GM18511 (cell line): Measurements from ENCODE around the gene ZRANB3.
"Not testable (repeated sequence)": the region's sequence is repeated elsewhere in the genome, so short reads cannot be mapped to it uniquely, and the experiment has no call there.

ENCODE experiments used
- ATAC-seq: cut with Tn5 transposase; IDR thresholded peaks from one replicate; pipeline ENCODE4 v1.9.1; 2021; ENCODE audit warnings: mild to moderate bottlenecking, moderate library complexity; ENCODE audit not compliant: unreplicated experiment

ZRANB3 gene

DNA sequence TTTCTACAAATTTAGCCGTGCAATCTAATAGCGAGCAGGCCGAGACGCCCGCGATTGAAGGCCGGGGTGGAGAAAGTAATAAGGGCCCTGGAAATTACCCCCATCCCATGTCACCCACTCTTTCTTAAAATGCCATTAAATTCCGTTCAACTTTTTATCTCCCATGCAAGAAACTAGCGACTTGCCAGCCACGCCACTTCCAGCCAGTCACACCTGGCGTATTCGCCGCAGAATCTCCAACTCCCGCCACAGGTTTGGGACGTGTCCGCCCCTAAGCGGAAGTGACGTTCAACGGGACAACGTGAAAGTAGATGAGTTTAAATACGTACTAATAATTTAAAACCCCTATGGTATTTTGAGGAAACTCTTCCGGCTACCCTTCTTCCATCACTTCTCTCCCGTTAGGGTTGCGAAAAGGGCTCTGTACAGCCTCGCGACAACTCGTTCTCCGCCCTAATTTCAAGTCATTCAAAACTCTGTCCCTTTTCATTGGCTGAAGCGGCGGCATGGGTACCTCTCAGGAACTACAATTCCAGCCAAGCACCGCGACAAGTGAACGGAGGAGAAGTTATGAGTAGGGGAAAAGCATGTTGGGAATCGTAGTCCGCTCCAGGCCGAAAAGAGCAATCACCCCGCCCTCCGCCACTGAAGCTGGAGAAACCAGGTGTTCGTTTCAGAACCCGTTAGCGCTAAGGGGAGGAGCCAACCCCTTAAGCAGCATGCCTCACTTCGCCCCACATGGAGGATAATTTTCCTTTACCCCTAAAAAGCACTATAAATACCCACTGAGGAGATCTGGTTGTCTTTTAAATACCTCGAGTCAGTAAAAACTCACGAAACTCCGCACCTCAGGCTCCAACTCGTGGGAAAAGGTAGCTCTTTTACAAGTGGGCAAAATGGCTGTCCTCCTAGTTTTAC lies at the start of gene ZRANB3:
ZRANB3 (minus strand) TSS at position 906 of the 918 bp plus-strand sequence.
- ATAC-seq = peak; percentile 73

DNA sequence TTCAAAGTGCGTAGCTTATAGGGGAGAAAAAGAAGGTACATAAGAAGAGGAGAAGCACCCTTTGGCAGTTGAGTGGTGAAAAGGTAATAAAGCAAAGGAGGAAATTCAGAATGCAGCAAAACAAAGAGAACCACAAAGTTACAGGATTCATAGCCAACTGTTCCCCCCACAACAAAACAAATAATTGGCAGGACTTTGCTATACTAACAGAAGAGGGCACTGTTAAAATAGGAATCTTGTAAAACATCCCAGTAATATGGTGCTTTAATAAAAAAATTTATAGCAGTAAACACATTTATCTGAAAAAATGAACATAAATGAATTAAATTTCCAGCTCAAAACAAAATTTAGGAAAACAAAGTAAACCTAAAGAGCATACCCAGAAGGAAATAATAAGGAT lies 42.6 kb upstream of the ZRANB3 start:
- ATAC-seq = no peak

DNA sequence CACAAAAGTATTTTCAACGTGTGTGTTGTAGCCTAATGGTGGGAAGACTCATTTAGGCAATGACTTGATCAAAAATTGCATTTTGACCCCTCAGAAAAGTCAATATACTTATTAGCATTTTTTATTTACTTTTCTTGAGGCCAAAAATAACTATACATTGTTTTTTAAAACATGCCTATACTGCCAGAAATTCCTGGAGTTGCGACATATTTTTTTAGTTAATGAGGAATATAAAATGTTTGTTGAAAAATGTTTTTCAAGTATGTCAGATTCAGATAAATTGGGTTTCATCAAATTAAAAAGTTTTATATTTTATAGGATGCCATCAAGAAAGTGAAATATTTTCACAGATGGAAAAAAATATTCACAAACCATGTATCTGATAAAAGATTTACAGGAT lies 39.9 kb upstream of the ZRANB3 start:
- ATAC-seq = no peak

DNA sequence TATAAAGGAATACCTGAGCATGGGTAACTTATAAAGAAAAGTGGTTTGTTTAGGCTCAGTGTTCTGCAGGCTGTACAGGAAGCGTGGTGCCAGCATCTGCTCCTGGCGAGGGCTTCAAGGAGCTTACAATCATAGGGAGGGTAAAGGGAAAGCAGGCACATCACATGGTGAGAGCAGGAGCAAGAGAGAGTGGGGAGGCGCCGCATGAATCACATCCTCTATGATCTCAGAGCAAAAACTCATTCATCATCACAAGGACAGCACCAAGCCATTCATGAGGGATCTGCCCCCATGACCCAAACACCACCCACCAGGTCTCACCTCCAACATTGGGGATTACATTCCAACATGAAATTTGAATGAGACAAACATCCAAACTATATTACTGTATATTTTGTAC lies 32.8 kb upstream of the ZRANB3 start:
- ATAC-seq = no peak

DNA sequence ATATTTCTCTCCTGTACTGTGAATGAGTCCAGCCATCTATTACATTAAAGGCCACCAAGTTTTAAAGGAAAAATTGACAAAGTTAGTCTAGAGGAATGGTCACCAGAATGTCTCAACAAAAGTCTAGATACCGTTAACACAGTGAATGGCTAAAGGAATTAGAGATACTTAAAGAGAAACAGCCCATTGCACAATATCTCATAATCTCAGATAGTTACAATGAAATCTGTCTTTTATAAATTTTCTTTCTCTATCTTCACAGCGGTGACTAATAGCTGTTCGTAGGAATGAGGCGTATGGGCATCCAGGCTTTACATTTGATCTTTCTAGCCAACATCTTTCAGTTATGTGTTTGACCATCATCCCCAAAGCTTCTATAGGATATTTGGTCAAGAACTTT lies 30.9 kb upstream of the ZRANB3 start:
- ATAC-seq = no peak

DNA sequence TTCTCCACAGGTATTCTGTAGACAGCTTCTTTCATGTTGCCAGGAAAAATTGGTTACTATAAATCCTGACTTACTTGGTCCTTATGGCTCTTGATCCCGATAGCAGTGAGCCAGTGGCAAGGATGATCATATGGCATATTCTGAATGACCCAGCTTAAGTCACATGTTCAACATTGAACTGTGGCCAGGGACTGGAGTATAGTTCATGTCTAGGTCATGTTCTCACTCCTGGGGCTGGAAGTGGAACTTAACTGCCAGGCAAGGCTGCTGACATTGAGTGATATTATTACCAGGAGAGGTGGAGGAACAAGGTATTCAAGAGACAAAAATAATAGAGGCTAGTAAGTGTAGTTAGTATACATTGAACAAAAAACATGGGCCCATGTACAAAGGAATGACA lies 26.5 kb upstream of the ZRANB3 start:
- no peak for ATAC-seq

DNA sequence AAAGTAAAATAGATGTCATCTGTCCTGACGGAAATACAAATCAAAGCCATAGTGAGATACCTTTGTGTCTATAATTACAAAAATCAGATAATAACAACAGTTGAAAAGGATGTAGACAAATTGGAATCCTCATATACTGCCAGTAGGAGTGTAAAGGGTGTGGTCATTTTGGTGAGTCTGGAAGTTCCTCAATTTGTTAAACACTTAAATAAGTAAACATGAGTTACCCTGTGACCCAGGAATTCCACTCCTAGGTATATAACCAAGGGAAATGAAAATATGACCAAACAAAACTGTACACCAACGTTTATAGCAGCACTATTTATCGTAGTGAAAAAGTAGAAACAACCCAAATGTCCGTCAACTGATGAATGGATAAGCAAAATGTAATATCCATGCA lies 24.3 kb upstream of the ZRANB3 start:
- ATAC-seq = no peak

DNA sequence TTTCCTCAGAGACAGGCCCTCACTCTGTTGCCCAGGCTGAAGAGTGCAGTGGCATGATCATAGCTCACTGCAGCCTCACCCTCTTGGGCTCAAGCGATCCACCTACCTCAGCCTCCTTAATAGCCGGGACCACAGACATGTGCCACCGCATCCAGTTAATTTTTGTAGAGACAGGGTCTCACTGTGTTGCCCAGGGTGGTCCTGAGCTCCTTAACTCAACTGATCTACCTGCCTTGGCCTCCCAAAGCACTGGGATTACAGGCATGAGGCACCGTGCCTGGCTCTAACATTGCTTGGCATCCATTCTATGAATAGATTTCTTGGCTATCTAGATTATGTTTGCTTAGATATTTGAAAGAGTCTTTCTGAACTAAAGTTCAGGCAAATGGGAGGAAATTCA lies 21.9 kb upstream of the ZRANB3 start:
- ATAC-seq = no peak

DNA sequence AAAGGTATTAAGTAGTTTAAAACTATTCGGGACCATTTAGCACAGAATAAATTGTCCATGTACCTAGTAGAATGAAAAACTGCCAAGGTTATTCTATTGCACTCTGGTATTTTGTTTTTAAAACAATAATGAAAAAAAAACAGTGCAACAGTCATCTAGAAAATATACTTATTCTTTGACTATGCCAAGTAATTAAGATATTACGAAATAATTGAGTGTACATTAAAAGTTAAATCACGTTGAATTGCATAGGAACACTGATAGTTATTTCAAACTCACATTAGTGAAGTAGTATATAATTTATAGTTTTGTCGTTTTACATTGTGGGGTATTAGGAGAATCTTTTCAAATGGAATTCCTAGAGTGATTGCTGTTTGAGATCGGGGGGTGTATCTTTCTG lies 20.3 kb upstream of the ZRANB3 start:
- ATAC-seq = no peak

DNA sequence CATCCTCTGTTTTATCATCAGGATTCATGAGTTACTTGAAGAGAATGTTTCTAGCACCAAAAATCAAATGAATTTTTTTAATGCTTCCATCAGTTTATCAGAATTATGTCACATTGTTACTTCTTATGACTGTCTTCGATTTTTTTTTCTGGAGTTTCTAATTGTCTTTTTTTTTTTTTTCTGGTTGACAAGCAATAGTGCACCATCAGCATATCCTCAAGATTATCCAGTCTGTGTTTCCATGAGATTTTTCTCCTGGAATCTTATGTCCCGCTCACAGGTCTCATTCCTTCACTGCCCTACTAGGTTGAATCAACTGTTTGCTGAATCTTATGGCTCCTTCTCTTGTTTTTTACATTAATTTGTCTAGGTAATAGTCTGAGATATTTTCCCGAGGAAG lies 16.3 kb upstream of the ZRANB3 start:
- ATAC-seq = no peak

DNA sequence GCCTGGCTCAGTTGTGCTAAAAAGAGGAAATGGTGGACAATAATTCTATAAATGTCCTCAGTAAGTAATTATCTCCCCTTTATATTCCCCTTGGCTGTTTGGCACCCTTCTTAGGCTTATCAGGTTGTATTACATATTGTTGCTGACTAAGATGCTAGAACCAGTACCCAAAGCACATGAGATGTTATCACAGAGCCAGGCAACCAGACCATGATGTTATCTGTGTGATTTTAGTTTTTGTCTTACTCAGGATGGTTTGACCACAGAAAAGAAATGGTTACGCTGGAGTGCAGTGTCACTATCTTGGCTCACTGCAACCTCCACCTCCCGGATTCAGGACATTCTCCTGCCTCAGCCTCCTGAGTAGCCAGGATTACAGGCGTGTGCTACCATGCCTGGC lies 15.4 kb upstream of the ZRANB3 start:
- no peak for ATAC-seq

DNA sequence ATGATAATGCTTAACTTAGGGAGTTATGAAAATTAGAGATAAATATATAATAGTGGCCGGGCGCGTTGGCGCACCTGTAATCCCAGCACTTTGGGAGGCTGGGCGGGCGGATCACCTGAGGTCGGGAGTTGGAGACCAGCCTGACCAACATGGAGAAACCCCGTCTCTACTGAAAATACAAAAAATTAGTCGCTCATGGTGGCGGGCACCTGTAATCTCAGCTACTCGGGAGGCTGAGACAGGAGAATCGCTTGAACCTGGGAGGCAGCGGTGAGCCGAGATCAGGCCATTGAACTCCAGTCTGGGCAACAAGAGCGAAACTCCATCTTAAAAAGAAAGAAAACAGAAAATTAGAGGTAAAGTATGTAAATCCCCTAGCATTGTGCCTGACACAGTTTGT lies 2.5 kb upstream of the ZRANB3 start:
- not testable (repeated sequence) for ATAC-seq

DNA sequence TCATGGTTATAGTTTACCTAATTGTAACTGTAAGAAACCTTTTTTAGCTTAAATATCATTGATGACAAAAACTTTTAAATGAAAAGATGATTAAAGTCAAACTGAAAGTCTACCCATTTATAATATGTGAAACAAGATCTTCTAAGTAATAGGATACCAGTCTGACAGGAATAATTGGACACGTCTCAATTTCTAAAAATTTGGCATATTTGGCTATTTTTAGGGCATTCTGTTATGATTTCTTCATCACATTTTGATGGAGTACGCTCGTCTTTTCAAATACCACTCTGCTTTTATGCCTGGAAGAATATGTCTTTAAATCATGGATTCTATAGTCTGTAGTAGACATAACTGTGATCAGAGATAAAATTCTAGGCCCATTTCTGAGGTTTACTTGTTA lies 1.6 kb upstream of the ZRANB3 start:
- ATAC-seq = no peak

DNA sequence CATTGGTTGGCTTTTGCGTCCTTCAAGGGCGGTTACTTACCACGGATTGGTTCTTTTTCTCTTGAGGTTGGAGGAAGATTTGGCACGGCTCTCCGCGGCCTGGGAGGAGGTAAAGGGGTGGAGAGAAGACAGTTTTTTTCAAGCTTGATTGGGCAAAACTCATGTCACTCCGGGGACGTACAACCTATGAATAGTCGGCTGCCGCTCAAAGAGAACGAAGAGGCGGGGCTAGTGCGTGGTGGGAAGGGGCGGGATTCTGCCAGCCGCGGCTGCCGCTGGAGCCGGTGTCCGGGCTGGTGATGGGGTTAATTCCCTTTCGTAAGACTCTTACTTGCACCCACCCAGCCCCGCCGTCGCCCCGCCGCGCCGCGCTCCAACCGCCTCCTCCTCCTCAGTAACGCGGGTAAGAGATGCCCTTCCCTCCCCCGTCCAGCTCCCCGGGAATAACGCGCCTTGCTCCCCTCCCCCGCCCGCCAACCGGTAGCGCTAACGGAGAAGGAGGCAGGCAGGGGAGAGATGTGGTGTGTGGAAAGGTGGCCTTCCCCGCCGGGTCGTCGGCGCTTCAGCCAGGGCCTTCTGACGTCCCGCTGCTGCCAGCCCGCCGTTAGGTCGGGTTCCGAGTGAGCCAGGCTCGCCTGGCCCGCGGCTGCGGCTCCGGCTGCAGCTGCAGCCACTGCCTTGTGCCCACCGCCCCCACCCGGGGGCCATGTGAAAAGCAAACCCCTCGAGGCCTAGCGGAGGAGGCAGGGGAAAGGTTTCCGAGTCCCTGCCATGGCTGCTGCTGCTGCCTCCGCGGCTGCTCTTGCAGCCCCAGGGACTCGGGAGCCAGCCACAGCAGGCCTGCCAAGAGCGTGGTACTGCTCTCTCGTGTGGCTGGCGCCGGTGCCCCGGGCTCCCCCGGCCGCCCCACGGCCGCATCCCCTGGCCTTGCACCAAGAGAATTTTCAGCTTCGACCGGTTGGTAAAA lies 496 bp upstream of the ZRANB3 start, which contains the start of gene R3HDM1:
R3HDM1 (plus strand) TSS at position 254 of the 967 bp plus-strand sequence. CDS start 73,362 bp downstream, outside the sequence.
- peak; percentile 82 for ATAC-seq

DNA sequence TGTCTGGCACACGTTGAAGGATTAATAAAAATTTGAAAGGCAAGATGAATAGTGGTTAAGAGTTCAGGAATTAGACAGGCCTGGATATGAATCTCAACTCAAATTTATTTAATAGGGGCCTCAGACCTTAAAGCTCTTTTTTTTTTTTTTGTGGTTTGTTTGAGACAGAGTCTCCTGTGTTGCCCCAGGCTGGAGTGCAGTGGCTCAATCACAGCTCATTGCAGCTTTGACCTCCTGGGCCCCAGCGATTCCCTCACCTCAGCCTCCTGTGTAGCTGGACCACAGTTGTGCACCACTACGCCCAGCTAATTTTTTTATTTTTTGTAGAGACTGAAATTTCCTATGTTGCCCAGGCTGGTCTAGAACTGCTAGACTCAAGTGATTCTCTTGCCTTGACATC lies 3.0 kb downstream of the ZRANB3 start:
- ATAC-seq = no peak

DNA sequence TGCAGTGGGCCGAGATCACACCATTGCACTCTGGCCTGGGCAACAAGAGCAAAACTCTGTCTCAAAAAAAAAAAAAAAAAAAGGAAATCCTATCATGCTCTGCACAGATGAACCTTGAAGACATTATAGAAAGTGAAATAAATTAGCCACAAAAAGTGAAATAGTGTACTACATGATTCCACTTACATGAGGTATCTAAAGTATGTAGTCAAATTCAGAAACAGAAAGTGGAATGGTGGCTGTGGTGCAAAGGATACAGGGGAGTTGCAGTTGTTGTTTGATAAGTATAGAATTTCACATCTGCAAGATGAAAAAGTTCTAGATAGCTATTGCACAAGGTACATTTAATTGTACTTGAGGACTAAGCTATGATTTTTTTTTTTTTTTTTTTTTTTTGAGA lies 5.2 kb downstream of the ZRANB3 start:
- no peak for ATAC-seq

DNA sequence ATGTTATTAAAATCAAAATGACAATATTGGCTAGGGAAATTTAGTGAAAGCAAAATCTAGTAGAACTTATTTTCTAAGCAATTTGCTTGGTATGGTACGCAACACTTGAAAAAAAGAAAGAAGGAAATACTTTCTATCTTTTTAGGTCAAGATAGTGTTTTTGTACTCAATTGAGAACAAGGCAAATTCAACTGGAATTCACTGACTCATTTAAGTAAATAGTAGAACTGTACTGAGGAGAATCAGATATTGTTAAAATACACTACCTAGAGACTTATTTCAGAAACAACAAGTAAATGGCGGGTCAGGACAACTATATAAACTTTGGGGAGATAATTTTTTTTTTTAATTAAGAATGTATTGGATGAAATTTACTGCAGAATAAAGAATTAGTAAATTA lies 18.9 kb downstream of the ZRANB3 start:
- no peak for ATAC-seq

DNA sequence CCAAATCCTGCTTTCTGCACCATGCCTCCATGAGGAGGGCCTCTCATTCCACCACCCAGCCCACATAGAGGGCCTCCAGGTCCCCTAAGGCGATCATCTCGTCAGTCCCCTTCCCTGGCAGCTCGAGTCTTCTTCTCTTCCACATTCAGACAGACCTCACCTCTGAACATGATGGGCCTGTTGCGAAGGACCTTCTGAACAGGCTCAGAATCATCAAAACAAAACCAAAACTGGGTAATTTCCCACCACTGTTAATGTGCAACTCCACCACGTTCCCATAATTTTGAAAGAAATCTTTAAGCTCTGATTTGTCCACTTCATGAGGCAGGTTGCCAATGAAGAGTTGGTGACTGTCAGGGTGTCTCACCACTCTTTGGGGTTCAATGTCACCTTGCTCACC lies 20.4 kb downstream of the ZRANB3 start:
- no peak for ATAC-seq

DNA sequence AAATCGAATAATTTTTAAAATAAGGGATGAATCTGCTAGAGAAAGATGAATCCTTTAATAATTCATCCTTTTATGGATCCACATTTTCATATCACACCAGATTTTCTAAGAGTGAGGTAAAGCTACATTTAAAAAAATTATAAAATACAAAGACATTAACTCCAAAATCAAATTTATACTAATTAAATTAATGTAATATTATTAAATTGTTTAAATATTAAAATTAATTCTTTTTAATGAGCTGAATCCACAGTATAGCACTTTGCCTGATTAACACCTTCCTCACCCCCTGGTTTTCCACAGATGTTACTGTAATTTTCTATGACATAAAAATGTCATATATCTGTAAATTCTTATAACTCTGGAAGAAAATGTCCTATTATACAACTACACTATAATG lies 26.2 kb downstream of the ZRANB3 start:
- ATAC-seq = no peak

DNA sequence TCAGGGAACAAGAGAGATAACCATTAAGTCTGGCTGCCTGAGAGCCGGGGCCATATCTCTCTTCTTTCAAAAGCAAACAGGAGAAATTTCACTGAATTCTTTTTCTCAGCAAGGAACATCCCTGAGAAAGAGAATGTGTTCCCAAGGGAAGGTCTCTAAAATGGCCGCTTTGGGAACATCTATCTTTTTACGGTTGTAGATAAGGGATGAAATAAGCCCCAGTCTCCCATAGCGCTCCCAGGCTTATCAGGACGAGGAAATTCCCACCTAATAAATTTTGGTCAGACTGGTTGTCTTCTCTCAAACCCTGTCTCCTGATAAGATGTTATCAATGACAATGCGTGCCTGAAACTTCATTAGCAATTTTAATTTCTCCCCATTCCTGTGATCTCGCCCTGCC lies 32.4 kb downstream of the ZRANB3 start:
- ATAC-seq = not testable (repeated sequence)

DNA sequence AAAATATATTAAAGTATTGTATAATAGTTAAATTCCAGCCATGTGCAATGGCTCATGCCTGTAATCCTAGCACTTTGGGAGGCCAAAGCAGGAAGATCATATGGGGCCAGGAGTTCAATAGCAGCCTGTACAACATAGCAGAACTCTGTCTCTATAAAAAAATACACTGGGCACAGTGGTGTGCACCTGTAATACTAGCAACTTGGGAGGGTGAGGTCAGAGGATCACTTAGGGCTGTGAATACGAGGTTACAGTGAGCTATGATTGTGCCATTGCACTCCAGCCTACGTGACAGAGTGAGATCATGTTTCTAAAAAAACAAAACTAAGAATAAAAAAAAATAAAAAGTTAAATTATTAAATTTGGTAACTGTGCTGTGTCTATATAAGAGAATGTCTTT lies 36.1 kb downstream of the ZRANB3 start:
- no peak for ATAC-seq

DNA sequence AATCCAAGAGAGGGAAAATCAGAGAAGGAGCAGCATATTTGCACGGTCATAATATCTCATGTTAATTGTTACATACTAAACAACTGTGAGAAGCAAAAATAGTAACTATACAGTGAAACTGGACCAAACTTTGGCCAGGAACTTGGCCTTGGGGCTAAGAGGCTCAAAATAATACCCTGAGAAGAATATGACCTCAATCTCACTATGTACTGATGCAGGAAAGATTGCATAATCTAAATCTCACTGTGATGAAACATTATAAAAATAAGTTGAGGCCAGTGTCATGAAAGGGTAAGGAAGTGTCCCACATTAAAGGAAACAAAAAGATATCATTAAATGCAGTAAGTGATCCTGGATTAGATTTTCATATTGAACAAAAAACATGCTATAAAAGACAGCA lies 36.5 kb downstream of the ZRANB3 start:
- ATAC-seq = no peak
